ENCODE results near the gene RPS6KA4.
A peak's percentile ranks its signal among the peaks of the same experiment; 100 is the strongest.
"Not testable (repeated sequence)": the region's sequence is repeated elsewhere in the genome, so short reads cannot be mapped to it uniquely, and the experiment has no call there.

RPS6KA4 gene

GRCh38 chr11:64415286-64415685 is 56.3 kb downstream of the RPS6KA4 start:
- Histone ChIP-seq H3K36me3 (ENCODE audit: control insufficient read depth in 4 of 4, insufficient read depth in 4 of 4, low read length in 3 of 4) (no peaks in the 10 kb centered on the region), H3K4me3 (ENCODE audit: control insufficient read depth in 1 of 7, extremely low read depth in 1 of 7, insufficient read depth in 4 of 7, low read depth in 2 of 7, low read length in 6 of 7) (no peak overlapping the region), H3K27me3 (replicated peaks in 2 of 5; ENCODE audit: control insufficient read depth in 4 of 5, insufficient read depth in 5 of 5, low read length in 4 of 5) (no peaks in the 10 kb centered on the region), H3K4me1 (ENCODE audit: control extremely low read depth in 1 of 4, control insufficient read depth in 4 of 4, insufficient read depth in 4 of 4, low read length in 3 of 4) (peaks cover 0 to 1% (median 0%) of the 10 kb centered on the region in 4 experiments), H3K27ac (ENCODE audit: insufficient read depth in 1 of 2, low read depth in 1 of 2, low read length in 2 of 2, poor library complexity in 1 of 2, severe bottlenecking in 2 of 2) (no peak overlapping the region), H3K9me3 (ENCODE audit: control extremely low read depth in 1 of 5, control insufficient read depth in 4 of 5, insufficient read depth in 2 of 5, low read depth in 1 of 5, low read length in 4 of 5) (peaks cover 0 to 1% (median 0%) of the 10 kb centered on the region in 5 experiments)
- 95% methylated on average over 9 of the region's 10 CpGs for WGBS (ENCODE audit: insufficient coverage)
- ChIA-PET CTCF (no interaction called here), POLR2A (no interaction called here)
- no peak for DNase-seq

- DNase-seq, result peak in 1 of 3 donors; percentile 13
- WGBS (ENCODE audit: insufficient coverage), result 74% methylated on average over 3 of the region's 9 CpGs
- Histone ChIP-seq H3K4me3 (ENCODE audit: control insufficient read depth in 1 of 7, extremely low read depth in 1 of 7, insufficient read depth in 4 of 7, low read depth in 2 of 7, low read length in 6 of 7) (no peak overlapping the region), H3K27me3 (replicated peaks in 2 of 5; ENCODE audit: control insufficient read depth in 4 of 5, insufficient read depth in 5 of 5, low read length in 4 of 5) (no peaks in the 10 kb centered on the region), H3K4me1 (ENCODE audit: control extremely low read depth in 1 of 4, control insufficient read depth in 4 of 4, insufficient read depth in 4 of 4, low read length in 3 of 4) (no peaks in the 10 kb centered on the region), H3K36me3 (ENCODE audit: control insufficient read depth in 4 of 4, insufficient read depth in 4 of 4, low read length in 3 of 4) (no peaks in the 10 kb centered on the region), H3K27ac (ENCODE audit: insufficient read depth in 1 of 2, low read depth in 1 of 2, low read length in 2 of 2, poor library complexity in 1 of 2, severe bottlenecking in 2 of 2) (no peak overlapping the region), H3K9me3 (ENCODE audit: control extremely low read depth in 1 of 5, control insufficient read depth in 4 of 5, insufficient read depth in 2 of 5, low read depth in 1 of 5, low read length in 4 of 5) (peaks cover 0 to 2% (median under 1%) of the 10 kb centered on the region in 5 experiments)
- CTCF ChIA-PET, result interaction anchor here (0.6 kb wide), 1 partner anchor 33 kb away, joined by 3 read pairs; no protein-coding TSS in a partner anchor
- POLR2A ChIA-PET, result no interaction called here
Observed at GRCh38 chr11:64415996-64416728, 57.2 kb downstream of the RPS6KA4 start.

- DNase-seq; H3K27ac ChIP-seq (ENCODE audit: insufficient read depth in 1 of 2, low read depth in 1 of 2, low read length in 2 of 2, poor library complexity in 1 of 2, severe bottlenecking in 2 of 2); POLR2A ChIA-PET; H3K4me3 ChIP-seq (ENCODE audit: control insufficient read depth in 1 of 7, extremely low read depth in 1 of 7, insufficient read depth in 4 of 7, low read depth in 2 of 7, low read length in 6 of 7); H3K36me3 ChIP-seq (ENCODE audit: control insufficient read depth in 4 of 4, insufficient read depth in 4 of 4, low read length in 3 of 4); H3K27me3 ChIP-seq (replicated peaks in 2 of 5; ENCODE audit: control insufficient read depth in 4 of 5, insufficient read depth in 5 of 5, low read length in 4 of 5); H3K4me1 ChIP-seq (ENCODE audit: control extremely low read depth in 1 of 4, control insufficient read depth in 4 of 4, insufficient read depth in 4 of 4, low read length in 3 of 4): not testable (repeated sequence)
- 96% methylated on average over 5 of the region's 7 CpGs for WGBS (ENCODE audit: insufficient coverage)
- H3K9me3 ChIP-seq (ENCODE audit: control extremely low read depth in 1 of 5, control insufficient read depth in 4 of 5, insufficient read depth in 2 of 5, low read depth in 1 of 5, low read length in 4 of 5), result peaks cover 0 to 12% (median 7%) of the 10 kb centered on the region in 5 experiments
- CTCF ChIA-PET, result interaction anchor here (1.5 kb wide), 1 partner anchor 29 kb away, joined by 3 read pairs; no protein-coding TSS in a partner anchor
Observed at GRCh38 chr11:64418233-64418632, 59.3 kb downstream of the RPS6KA4 start.

- no peaks in the 10 kb centered on the region for H3K4me1 ChIP-seq (ENCODE audit: control extremely low read depth in 1 of 4, control insufficient read depth in 4 of 4, insufficient read depth in 4 of 4, low read length in 3 of 4)
- no peaks in the 10 kb centered on the region for H3K27me3 ChIP-seq (replicated peaks in 2 of 5; ENCODE audit: control insufficient read depth in 4 of 5, insufficient read depth in 5 of 5, low read length in 4 of 5)
- no peak for DNase-seq
- H3K27ac ChIP-seq (ENCODE audit: insufficient read depth in 1 of 2, low read depth in 1 of 2, low read length in 2 of 2, poor library complexity in 1 of 2, severe bottlenecking in 2 of 2), result no peak overlapping the region
- CTCF ChIA-PET, result interaction anchor here (1.0 to 1.5 kb wide), 3 partner anchors 11 to 55 kb away, joined by 3 read pairs; no protein-coding TSS in a partner anchor
- POLR2A ChIA-PET, result no interaction called here
- H3K9me3 ChIP-seq (ENCODE audit: control extremely low read depth in 1 of 5, control insufficient read depth in 4 of 5, insufficient read depth in 2 of 5, low read depth in 1 of 5, low read length in 4 of 5), result peaks cover 0 to 12% (median 7%) of the 10 kb centered on the region in 5 experiments
- no peaks in the 10 kb centered on the region for H3K36me3 ChIP-seq (ENCODE audit: control insufficient read depth in 4 of 4, insufficient read depth in 4 of 4, low read length in 3 of 4)
- no peak overlapping the region for H3K4me3 ChIP-seq (ENCODE audit: control insufficient read depth in 1 of 7, extremely low read depth in 1 of 7, insufficient read depth in 4 of 7, low read depth in 2 of 7, low read length in 6 of 7)
- WGBS (ENCODE audit: insufficient coverage), result 97% methylated on average over 10 of the region's 11 CpGs
Observed at GRCh38 chr11:64419257-64419790, 60.4 kb downstream of the RPS6KA4 start.

GRCh38 chr11:64419818-64420485 is 61.0 kb downstream of the RPS6KA4 start:
- POLR2A ChIA-PET, result no interaction called here
- 97% methylated on average over 6 of the region's 8 CpGs for WGBS (ENCODE audit: insufficient coverage)
- peaks cover 0 to 12% (median 7%) of the 10 kb centered on the region in 5 experiments for H3K9me3 ChIP-seq (ENCODE audit: control extremely low read depth in 1 of 5, control insufficient read depth in 4 of 5, insufficient read depth in 2 of 5, low read depth in 1 of 5, low read length in 4 of 5)
- H3K4me1 ChIP-seq (ENCODE audit: control extremely low read depth in 1 of 4, control insufficient read depth in 4 of 4, insufficient read depth in 4 of 4, low read length in 3 of 4), result no peaks in the 10 kb centered on the region
- H3K4me3 ChIP-seq (ENCODE audit: control insufficient read depth in 1 of 7, extremely low read depth in 1 of 7, insufficient read depth in 4 of 7, low read depth in 2 of 7, low read length in 6 of 7), result no peak overlapping the region
- CTCF ChIA-PET, result interaction anchor here (1.1 to 1.5 kb wide), 2 partner anchors 10 to 31 kb away, joined by 3 read pairs; no protein-coding TSS in a partner anchor
- H3K27me3 ChIP-seq (replicated peaks in 2 of 5; ENCODE audit: control insufficient read depth in 4 of 5, insufficient read depth in 5 of 5, low read length in 4 of 5), result no peaks in the 10 kb centered on the region
- H3K36me3 ChIP-seq (ENCODE audit: control insufficient read depth in 4 of 4, insufficient read depth in 4 of 4, low read length in 3 of 4), result no peaks in the 10 kb centered on the region
- no peak for DNase-seq
- no peak overlapping the region for H3K27ac ChIP-seq (ENCODE audit: insufficient read depth in 1 of 2, low read depth in 1 of 2, low read length in 2 of 2, poor library complexity in 1 of 2, severe bottlenecking in 2 of 2)

Measured in common myeloid progenitor, CD34-positive (primary cell).